Measurements from ENCODE around the gene IL5RA.

IL5RA gene

DNA sequence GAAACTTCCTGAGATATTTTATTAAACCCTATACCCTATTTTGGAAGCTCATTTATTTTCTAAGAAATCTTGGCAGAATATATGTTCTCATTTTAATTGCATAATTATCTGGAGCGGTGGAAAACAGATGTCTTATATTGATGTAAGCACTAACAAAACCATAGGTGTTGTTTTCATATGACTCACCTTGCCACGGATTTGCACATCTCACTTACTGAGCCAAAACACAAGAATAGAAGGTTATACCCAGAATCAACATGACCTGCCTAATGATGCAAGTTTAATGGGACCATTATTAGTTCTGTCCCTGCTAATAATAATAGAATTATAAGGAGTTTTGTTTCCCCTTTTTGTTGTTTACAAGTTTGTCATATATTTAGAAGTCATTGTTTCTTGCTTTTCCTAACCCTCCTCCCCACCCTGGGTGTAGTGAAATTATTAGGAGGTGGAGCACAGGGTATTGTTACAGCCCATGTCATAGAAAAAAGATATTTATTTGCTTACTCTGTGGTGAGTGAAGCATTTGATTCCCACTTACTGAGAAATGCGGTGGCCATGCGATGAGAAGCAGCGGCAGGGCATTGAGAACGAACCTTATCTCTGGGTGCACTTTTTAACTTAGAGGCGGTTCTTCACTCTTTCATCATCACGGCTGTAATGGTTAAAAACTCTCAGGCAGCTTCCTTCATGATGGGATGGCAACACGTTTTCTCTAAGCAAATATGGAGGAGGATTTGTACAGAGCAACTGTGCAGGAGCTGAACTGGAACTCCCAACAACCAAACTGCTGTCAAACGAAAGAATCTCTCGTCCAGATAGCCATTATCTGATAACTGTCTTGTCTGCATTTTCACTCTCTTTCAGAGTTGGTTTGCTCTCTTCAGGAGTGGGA, 521 bp downstream of the IL5RA start:
- DNase-seq (ENCODE audit: low read depth in 2 of 3, low spot score in 1 of 3) = no peak

DNA sequence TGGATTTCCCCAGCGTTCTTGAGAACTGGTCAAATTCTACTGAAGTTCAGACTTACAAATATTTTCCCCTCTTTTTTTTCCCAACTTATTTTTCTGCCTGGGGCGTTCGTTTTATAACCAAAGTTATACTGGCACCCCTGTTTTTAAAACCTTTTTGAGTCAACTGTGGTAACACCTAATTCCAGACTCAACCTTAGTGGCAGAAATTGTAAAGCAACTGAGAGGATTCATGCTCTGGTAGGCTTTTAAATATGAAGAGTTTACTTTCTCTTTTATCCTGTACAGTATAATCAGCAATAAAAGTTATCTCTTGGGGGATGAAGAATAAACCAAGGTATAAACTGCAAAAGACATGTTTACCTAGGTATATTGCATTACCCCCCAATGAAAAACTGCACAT, 2.3 kb downstream of the IL5RA start:
- no peak for DNase-seq (ENCODE audit: low read depth in 2 of 3, low spot score in 1 of 3)

DNA sequence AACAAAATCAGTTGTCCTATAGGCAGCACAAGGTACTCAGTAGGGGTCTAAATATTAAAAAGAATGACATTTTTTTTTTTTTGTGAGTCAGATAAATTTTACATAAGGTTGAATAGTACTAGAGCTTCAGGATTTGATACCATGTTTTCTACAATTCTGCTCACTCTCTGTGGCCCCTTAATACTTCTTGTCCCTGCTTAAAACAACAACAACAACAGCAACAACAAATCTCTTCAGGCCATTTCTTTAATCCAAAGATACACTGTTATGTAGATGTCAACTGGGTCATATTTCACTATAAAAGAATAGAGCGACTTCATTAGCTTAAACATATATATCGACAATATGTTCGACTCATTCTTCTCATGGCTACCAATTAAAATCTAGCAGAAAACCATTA, 3.0 kb downstream of the IL5RA start:
- no peak for DNase-seq (ENCODE audit: low read depth in 2 of 3, low spot score in 1 of 3)

DNA sequence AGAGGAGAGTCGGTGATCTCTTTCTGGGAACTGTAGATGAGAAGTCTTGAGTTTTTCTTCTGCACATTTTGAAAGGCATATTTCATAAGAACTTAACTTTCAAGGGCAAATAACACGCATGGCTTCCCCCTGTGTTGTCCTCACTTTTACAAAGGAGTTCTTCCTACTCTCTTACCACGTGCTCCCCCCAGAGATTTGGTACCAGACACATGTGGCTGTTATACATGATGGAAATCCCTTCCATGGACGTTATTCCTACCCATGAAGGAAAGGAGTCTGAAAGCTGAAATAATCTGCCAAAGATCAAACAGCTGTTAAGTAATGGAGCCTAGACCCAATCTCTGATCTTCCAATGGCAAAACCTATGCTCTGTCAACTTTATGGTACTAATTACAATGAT, 4.4 kb downstream of the IL5RA start:
- DNase-seq (ENCODE audit: low read depth in 2 of 3, low spot score in 1 of 3) = no peak

DNA sequence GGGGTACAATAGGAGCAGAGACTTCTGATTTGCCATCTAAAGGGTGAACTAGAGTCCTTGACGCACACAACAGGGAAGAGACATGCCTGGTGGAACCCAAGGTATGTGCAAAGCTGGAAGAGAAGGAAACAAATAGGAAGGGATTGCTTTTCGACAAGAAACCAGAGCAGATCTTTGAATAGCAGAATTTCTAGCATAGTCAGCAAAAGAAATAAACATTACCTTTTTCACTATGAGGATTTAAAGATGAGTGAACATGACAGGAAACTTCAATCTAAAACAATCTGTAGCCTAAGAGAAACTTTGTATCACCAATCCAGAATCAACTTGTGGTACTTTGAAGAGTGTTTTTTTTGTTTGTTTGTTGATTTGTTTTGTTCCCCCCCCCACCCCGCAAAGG, 4.9 kb downstream of the IL5RA start:
- DNase-seq (ENCODE audit: low read depth in 2 of 3, low spot score in 1 of 3) = no peak

GRCh38 chr3:3102751-3103150, 7.4 kb downstream of the IL5RA start:
- DNase-seq (ENCODE audit: low read depth in 2 of 3, low spot score in 1 of 3) = no peak

- DNase-seq (ENCODE audit: low read depth in 2 of 3, low spot score in 1 of 3) = no peak
Measured at GRCh38 chr3:3101660-3102458, 8.3 kb downstream of the IL5RA start.

DNA sequence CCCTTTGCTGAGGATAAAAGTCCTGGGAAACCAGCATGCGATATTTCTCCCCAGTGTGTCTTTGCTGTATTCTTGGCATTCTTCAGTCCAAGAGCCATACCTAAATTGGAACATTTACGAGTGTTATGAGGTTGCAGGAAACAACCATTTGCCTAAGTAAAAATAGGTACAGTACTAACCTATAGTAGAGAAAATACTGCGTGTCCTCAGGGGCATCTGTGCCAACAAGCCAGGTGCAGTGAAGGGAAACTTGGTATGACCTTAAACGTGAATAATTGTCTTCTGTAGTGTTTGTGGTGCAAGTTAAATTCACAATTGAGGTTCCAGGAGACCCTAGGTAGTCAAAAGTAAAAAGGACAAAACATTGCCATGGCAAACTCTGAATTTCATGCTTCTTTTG, 12.2 kb downstream of the IL5RA start:
- DNase-seq (ENCODE audit: low read depth in 2 of 3, low spot score in 1 of 3) = no peak

GRCh38 chr3:3089017-3089416, 21.2 kb downstream of the IL5RA start:
- DNase-seq (ENCODE audit: low read depth in 2 of 3, low spot score in 1 of 3) = no peak

GRCh38 chr3:3087716-3088465, 22.3 kb downstream of the IL5RA start:
- DNase-seq (ENCODE audit: low read depth in 2 of 3, low spot score in 1 of 3) = no peak

GRCh38 chr3:3087279-3087678, 22.9 kb downstream of the IL5RA start:
- no peak for DNase-seq (ENCODE audit: low read depth in 2 of 3, low spot score in 1 of 3)

DNA sequence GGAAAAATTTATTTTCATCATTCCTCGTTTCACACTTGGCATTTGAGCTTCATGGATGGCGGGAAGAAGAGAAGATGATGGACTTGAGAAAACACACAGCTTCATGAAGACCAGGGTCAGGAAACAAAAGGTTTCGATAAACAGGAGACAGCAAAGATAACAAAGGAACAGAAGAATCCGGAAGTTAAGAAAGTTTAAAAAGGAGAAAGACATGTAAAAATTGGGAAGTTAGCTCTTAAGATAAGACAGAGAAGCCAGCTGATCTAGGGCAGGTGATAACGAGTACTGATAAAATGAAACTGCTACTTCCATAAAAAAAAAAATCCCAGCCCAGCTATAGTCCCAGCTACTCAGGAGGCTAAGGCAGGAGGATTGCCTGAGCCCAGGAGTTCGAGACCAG, 23.9 kb downstream of the IL5RA start:
- DNase-seq (ENCODE audit: low read depth in 2 of 3, low spot score in 1 of 3) = no peak

- DNase-seq (ENCODE audit: low read depth in 2 of 3, low spot score in 1 of 3) = no peak
Measured at GRCh38 chr3:3085782-3086181, 24.4 kb downstream of the IL5RA start.

GRCh38 chr3:3084890-3085289, 25.3 kb downstream of the IL5RA start:
- no peak for DNase-seq (ENCODE audit: low read depth in 2 of 3, low spot score in 1 of 3)

GRCh38 chr3:3082234-3082924, 27.8 kb downstream of the IL5RA start:
- DNase-seq (ENCODE audit: low read depth in 2 of 3, low spot score in 1 of 3) = no peak

GRCh38 chr3:3081381-3082233, 28.6 kb downstream of the IL5RA start:
- DNase-seq (ENCODE audit: low read depth in 2 of 3, low spot score in 1 of 3) = no peak

- DNase-seq (ENCODE audit: low read depth in 2 of 3, low spot score in 1 of 3) = no peak
Measured at GRCh38 chr3:3080309-3080708, 29.9 kb downstream of the IL5RA start.

- no peak for DNase-seq (ENCODE audit: low read depth in 2 of 3, low spot score in 1 of 3)
Measured at GRCh38 chr3:3074551-3075257, 35.5 kb downstream of the IL5RA start.

GRCh38 chr3:3071136-3071535, 39.0 kb downstream of the IL5RA start:
- DNase-seq (ENCODE audit: low read depth in 2 of 3, low spot score in 1 of 3) = no peak

- no peak for DNase-seq (ENCODE audit: low read depth in 2 of 3, low spot score in 1 of 3)
Measured at GRCh38 chr3:3069723-3070122, 40.5 kb downstream of the IL5RA start.

Data from stimulated activated CD4-positive, alpha-beta T cell treated with anti-CD3 and anti-CD28 coated beads, Interleukin-12 subunit alpha, Interleukin-12 subunit beta, amount 100 ng/mL, for 48 hours (primary cell).